DND-41 (cell line): ENCODE results near the gene AHCYL1.

Experiments
- ATAC-seq: fragments of 200-7000 bp; cut with Tn5 transposase; 3 replicates; pipeline ENCODE4 v1.9.1; 2021; ENCODE audit warnings: low read depth; ENCODE audit not compliant: insufficient read depth
- DNase-seq: peaks from one replicate; pipeline ENCODE4 v3.0.0-alpha.2; 2020
- H2AFZ ChIP-seq: 2 replicates; pipeline ENCODE4 v1.6.0; 2012; ENCODE audit warnings: low read depth, low read length
- H3K27ac ChIP-seq: 2 replicates; pipeline ENCODE4 v1.5.1; 2012; ENCODE audit warnings: low read length, inconsistent platforms
- H3K27me3 ChIP-seq: fragments of 200-600 bp; sonication (generic); 2 replicates; pipeline ENCODE4 v1.6.0; 2012; ENCODE audit warnings: low read length, mild to moderate bottlenecking, inconsistent platforms; ENCODE audit not compliant: insufficient read depth, poor library complexity
- H3K36me3 ChIP-seq: 2 replicates; pipeline ENCODE4 v1.5.1; 2012; ENCODE audit warnings: low read length, inconsistent platforms; ENCODE audit not compliant: insufficient read depth
- H3K4me1 ChIP-seq: 2 replicates; pipeline ENCODE4 v1.5.1; 2012; ENCODE audit warnings: mild to moderate bottlenecking, low read length; ENCODE audit not compliant: insufficient read depth
- H3K4me2 ChIP-seq: 2 replicates; pipeline ENCODE4 v1.6.0; 2012; ENCODE audit warnings: mild to moderate bottlenecking, moderate library complexity, low read length, inconsistent platforms; ENCODE audit not compliant: insufficient read depth
- H3K4me3 ChIP-seq, 2 experiments: fragments of 200-600 bp in 1 of 2; shearing (Covaris generic) in 1 of 2; 2 replicates each; pipeline ENCODE4 v1.5.1; 2012 to 2016; ENCODE audit warnings: inconsistent platforms in 2 of 2, low read length in 2 of 2, mild to moderate bottlenecking in 2 of 2, low read depth in 1 of 2, moderate library complexity in 1 of 2
- H3K79me2 ChIP-seq: 2 replicates; pipeline ENCODE4 v1.6.0; 2012; ENCODE audit warnings: low read length, inconsistent platforms; ENCODE audit not compliant: insufficient read depth
- H3K9ac ChIP-seq: 2 replicates; pipeline ENCODE4 v1.6.0; 2012; ENCODE audit warnings: low read depth, mild to moderate bottlenecking, inconsistent platforms, low read length, moderate library complexity
- H3K9me3 ChIP-seq: 2 replicates; pipeline ENCODE4 v1.5.1; 2012; ENCODE audit warnings: low read length, moderate library complexity, mild to moderate bottlenecking, inconsistent platforms; ENCODE audit not compliant: insufficient read depth, severe bottlenecking
- H4K20me1 ChIP-seq: 2 replicates; pipeline ENCODE4 v1.6.0; 2012; ENCODE audit warnings: low read length; ENCODE audit not compliant: insufficient read depth
- EZH2 ChIP-seq: IDR thresholded peaks from 3 replicates; pipeline ENCODE4 v1.6.1; 2012; ENCODE audit warnings: borderline replicate concordance, low read depth, mild to moderate bottlenecking, moderate library complexity, low read length, inconsistent platforms; ENCODE audit not compliant: severe bottlenecking
- TF ChIP-seq, protein P1 (sequence below): IDR thresholded peaks from 2 replicates; pipeline ENCODE4 v1.5.1; 2012; ENCODE audit warnings: borderline replicate concordance, low read length, moderate library complexity, mild to moderate bottlenecking; ENCODE audit not compliant: poor library complexity, severe bottlenecking; ENCODE audit errors: extremely low read depth

AHCYL1 gene

DNA sequence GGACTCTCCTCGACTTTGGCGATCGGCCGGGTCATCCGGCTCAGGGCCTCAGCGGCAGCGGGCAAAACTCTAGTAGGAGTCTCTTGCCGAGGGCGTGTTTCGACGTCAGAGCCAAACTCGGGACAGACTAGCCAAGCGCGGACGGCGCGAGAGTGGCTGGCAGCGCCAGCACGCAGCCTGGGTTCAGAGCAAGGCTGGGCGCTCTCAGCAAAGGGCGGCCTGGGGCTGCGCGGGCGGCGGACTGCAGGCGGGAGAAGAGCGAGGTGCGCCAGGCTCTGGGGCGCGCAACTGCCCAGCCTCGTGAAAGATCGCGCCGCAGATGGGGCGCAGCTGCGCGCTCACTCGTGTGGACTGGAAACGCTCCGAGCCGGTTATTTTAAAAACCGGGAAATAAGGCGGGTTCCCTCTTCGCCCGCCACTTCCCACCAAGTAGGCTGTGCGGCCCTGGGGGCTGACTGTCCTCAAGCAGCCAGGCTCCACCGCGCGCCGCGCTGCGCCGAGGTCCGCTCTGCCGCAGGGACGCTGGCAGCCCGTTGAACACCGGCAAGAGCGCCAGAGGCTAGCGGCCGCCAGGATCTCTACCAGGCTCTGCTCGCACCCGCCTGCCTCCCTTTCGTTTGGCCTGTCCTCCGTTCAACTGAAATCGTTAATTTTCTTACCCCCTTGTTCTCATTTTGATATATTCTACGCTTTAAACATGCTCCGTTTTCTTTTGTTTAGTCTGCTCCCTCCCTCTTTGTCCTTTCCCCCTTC, 83.5 kb downstream of the AHCYL1 start:
- H3K79me2 ChIP-seq, result no peaks in the 10 kb centered on the region
- no peaks in the 10 kb centered on the region for H3K9me3 ChIP-seq
- H3K27ac ChIP-seq, result no peak overlapping the region
- ATAC-seq, result no peak
- H3K4me2 ChIP-seq, result no peak overlapping the region
- no peaks in the 10 kb centered on the region for H3K36me3 ChIP-seq
- H3K9ac ChIP-seq, result no peak overlapping the region
- H3K4me1 ChIP-seq, result no peaks in the 10 kb centered on the region
- no peaks in the 10 kb centered on the region for H3K27me3 ChIP-seq
- H2AFZ ChIP-seq, result no peak overlapping the region
- no peaks in the 10 kb centered on the region; the same call in 1 of the 2 replicates for H4K20me1 ChIP-seq
- no peak for TF ChIP-seq EZH2
- TF ChIP-seq, protein P1, sequence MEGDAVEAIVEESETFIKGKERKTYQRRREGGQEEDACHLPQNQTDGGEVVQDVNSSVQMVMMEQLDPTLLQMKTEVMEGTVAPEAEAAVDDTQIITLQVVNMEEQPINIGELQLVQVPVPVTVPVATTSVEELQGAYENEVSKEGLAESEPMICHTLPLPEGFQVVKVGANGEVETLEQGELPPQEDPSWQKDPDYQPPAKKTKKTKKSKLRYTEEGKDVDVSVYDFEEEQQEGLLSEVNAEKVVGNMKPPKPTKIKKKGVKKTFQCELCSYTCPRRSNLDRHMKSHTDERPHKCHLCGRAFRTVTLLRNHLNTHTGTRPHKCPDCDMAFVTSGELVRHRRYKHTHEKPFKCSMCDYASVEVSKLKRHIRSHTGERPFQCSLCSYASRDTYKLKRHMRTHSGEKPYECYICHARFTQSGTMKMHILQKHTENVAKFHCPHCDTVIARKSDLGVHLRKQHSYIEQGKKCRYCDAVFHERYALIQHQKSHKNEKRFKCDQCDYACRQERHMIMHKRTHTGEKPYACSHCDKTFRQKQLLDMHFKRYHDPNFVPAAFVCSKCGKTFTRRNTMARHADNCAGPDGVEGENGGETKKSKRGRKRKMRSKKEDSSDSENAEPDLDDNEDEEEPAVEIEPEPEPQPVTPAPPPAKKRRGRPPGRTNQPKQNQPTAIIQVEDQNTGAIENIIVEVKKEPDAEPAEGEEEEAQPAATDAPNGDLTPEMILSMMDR, result no peak
- no peak for DNase-seq
- H3K4me3 ChIP-seq, result no peak overlapping the region

DNA sequence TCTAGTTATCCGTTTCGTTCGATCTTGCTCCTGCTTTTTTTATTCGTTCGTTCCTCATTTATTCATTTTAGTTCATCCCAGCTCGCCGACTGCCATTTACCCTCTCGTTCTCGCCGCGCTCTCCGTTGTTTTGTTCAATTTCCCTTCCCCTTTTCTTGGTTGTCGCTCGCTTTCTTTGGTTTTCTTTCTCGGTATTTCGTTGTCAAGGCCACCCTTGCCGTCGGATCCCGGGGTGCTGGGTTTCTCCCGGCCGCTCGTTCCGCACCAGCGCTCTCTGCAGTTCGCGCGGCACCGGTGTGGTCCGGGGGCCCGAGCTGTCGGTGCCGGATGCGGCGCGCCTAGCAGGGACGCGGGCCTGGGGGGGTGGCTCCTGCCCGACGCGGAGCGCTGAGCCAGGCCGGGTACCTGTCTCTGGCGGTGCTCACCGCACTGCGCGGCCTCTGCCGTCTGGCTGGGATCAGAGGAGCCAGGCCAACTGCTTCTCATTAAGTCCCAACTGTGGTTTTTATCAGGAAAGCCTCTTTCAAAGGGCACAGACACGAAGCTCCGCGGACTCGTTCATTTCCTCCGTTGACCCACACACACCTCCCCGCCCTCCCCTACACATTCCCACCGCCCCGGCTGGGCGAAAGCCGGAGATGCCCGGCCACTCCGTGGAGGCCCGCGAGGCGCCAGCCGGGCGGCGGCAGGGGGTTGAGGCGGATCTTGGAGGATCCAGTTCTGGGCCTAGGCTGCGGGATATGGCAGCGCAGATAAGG, 84.3 kb downstream of the AHCYL1 start:
- no peaks in the 10 kb centered on the region for H3K79me2 ChIP-seq
- TF ChIP-seq EZH2, result no peak
- TF ChIP-seq, protein P1, result no peak
- no peaks in the 10 kb centered on the region; the same call in 1 of the 2 replicates for H4K20me1 ChIP-seq
- H3K9me3 ChIP-seq, result no peaks in the 10 kb centered on the region
- H3K27ac ChIP-seq, result no peak overlapping the region
- no peak overlapping the region for H3K9ac ChIP-seq
- H3K4me3 ChIP-seq, result no peak overlapping the region
- ATAC-seq, result no peak
- no peak overlapping the region for H3K4me2 ChIP-seq
- no peaks in the 10 kb centered on the region for H3K4me1 ChIP-seq
- no peaks in the 10 kb centered on the region for H3K27me3 ChIP-seq
- H3K36me3 ChIP-seq, result no peaks in the 10 kb centered on the region
- no peak overlapping the region for H2AFZ ChIP-seq
- DNase-seq, result no peak

- Histone ChIP-seq H3K4me1 (no peaks in the 10 kb centered on the region), H3K4me3 (no peak overlapping the region), H2AFZ (no peak overlapping the region), H3K27me3 (no peaks in the 10 kb centered on the region), H3K9ac (no peak overlapping the region), H3K4me2 (no peak overlapping the region), H4K20me1 (no peaks in the 10 kb centered on the region; the same call in 1 of the 2 replicates), H3K36me3 (no peaks in the 10 kb centered on the region), H3K79me2 (no peaks in the 10 kb centered on the region), H3K27ac (no peak overlapping the region), H3K9me3 (no peaks in the 10 kb centered on the region)
- TF ChIP-seq EZH2, result no peak
- TF ChIP-seq, protein P1, result no peak
- no peak for ATAC-seq
- DNase-seq, result no peak
Observed at GRCh38 chr1:110069404-110070281, 85.1 kb downstream of the AHCYL1 start.
